HUES64 (cell line): ENCODE results near the gene CREB3L2.

Experiments
- H3K27ac ChIP-seq: 2 replicates; pipeline ENCODE4 v1.7.0; 2013; ENCODE audit warnings: low read depth, low read length, inconsistent platforms
- H3K27me3 ChIP-seq: 2 replicates; pipeline ENCODE4 v1.6.1; 2013; ENCODE audit warnings: mild to moderate bottlenecking, low read length; ENCODE audit not compliant: insufficient read depth
- H3K36me3 ChIP-seq: 2 replicates; pipeline ENCODE4 v1.6.1; 2013; ENCODE audit warnings: mild to moderate bottlenecking, low read length; ENCODE audit not compliant: insufficient read depth
- H3K4me1 ChIP-seq: 2 replicates; pipeline ENCODE4 v1.6.1; 2013; ENCODE audit warnings: mild to moderate bottlenecking, low read length, moderate library complexity; ENCODE audit not compliant: insufficient read depth
- H3K4me3 ChIP-seq: 2 replicates; pipeline ENCODE4 v1.5.1; 2013; ENCODE audit warnings: mild to moderate bottlenecking, low read length, moderate library complexity
- H3K9ac ChIP-seq: 2 replicates; pipeline ENCODE4 v1.6.1; 2013; ENCODE audit warnings: mild to moderate bottlenecking, low read depth, low read length
- H3K9me3 ChIP-seq: 2 replicates; pipeline ENCODE4 v1.6.1; 2013; ENCODE audit warnings: low read depth, low read length; ENCODE audit not compliant: insufficient read depth
- WGBS: fragments of 150-250, 120-280 bp; methylation state at CpG from one replicate; pipeline ENCODE4 v1.1.7; 2013; ENCODE audit warnings: missing lambda C conversion rate; 5-methylcytosine and 5-hydroxymethylcytosine counted together

Gene CREB3L2

GRCh38 chr7:137940218-137940617 lies 61.7 kb downstream of the CREB3L2 start:
- Histone ChIP-seq H3K27ac (no peak overlapping the region), H3K27me3 (no peaks in the 10 kb centered on the region), H3K9me3 (no peaks in the 10 kb centered on the region), H3K4me3 (no peak overlapping the region), H3K9ac (no peak overlapping the region), H3K36me3 (no peaks in the 10 kb centered on the region), H3K4me1 (peaks cover 34% of the 10 kb centered on the region)
- WGBS, result 90% methylated on average over 1 of the region's 1 CpG

DNA sequence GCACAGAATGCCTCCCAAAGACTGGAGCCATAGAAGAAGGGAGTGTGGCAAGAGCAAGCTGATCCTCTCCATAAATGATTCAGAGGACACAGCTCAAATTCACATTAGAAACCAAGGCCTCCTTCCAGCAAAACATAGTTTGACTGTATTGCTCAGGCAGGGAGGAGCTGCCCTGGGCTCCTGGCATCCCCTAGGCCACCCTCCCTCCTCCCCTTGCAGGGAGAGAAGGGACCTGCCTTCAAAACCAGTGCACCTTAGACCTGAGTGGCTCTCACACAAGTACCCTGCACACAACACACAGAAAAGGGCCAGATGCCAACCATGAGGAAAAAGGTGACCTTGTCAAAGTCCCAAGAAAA lies 64.7 kb downstream of the CREB3L2 start:
- Histone ChIP-seq H3K9me3 (no peaks in the 10 kb centered on the region), H3K9ac (no peak overlapping the region), H3K27ac (no peak overlapping the region), H3K27me3 (no peaks in the 10 kb centered on the region), H3K4me1 (peaks cover 23% of the 10 kb centered on the region), H3K4me3 (no peak overlapping the region), H3K36me3 (no peaks in the 10 kb centered on the region)

GRCh38 chr7:137936509-137937201 lies 65.2 kb downstream of the CREB3L2 start:
- no peak overlapping the region for H3K27ac ChIP-seq
- H3K36me3 ChIP-seq, result no peaks in the 10 kb centered on the region
- H3K4me1 ChIP-seq, result peaks cover 20% of the 10 kb centered on the region
- 82% methylated on average over 8 of the region's 9 CpGs for WGBS
- no peak overlapping the region for H3K4me3 ChIP-seq
- no peaks in the 10 kb centered on the region for H3K9me3 ChIP-seq
- H3K27me3 ChIP-seq, result no peaks in the 10 kb centered on the region
- H3K9ac ChIP-seq, result no peak overlapping the region

- Histone ChIP-seq H3K27me3 (no peaks in the 10 kb centered on the region), H3K9me3 (no peaks in the 10 kb centered on the region), H3K9ac (no peak overlapping the region), H3K27ac (no peak overlapping the region), H3K36me3 (no peaks in the 10 kb centered on the region), H3K4me1 (peaks cover 20% of the 10 kb centered on the region), H3K4me3 (no peak overlapping the region)
- WGBS, result 78% methylated on average over 6 of the region's 7 CpGs
These were observed 65.9 kb downstream of the CREB3L2 start for GRCh38 chr7:137935884-137936508.

DNA sequence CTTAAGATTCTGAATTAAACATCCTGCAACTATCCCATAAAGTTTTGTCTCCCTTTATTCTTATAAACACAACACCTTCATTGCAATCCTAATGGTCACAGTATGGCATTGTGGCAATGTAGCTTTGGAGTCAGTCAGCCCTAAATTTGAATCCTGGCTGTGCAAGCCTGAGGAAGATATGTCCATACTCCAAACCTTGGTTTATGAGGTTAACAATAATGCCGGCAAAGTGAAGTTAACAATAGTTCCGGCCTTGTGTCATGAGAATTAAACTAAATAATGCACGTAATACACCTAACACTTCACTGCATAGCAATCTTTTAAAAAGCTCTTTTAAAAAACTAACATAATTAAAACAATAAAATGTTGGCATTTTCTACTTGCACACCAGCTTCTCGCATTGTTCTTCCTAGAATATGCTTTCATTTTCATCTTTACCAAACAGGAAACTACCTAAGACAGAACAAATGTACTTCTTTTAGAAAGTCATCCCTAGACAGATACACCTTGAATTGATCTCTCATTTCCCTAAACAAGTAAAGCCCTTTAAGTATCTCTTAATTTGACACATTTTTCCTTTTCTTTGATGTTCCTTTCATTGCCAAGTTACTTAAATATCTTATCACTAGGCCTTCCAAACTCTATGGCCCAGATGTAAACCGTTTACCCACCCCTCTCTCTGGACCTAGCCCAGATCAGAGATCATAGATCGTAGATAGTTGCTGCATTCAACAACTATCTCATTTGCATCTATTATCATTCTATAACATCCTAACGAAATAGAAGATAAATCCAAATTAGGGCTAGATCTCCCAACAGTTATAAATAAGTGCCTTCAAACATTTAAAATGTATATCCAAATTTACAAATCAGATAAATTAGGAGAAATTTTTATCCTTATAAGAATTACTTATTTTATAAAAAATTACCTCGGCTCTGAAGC lies 66.7 kb downstream of the CREB3L2 start:
- H3K4me1 ChIP-seq, result peaks cover 20% of the 10 kb centered on the region
- H3K9ac ChIP-seq, result no peak overlapping the region
- no peaks in the 10 kb centered on the region for H3K36me3 ChIP-seq
- H3K4me3 ChIP-seq, result no peak overlapping the region
- WGBS, result 96% methylated on average over 8 of the region's 8 CpGs
- H3K27me3 ChIP-seq, result no peaks in the 10 kb centered on the region
- no peak overlapping the region for H3K27ac ChIP-seq
- H3K9me3 ChIP-seq, result no peaks in the 10 kb centered on the region

- 99% methylated on average over 4 of the region's 4 CpGs for WGBS
- H3K4me3 ChIP-seq, result no peak overlapping the region
- H3K36me3 ChIP-seq, result no peaks in the 10 kb centered on the region
- no peak overlapping the region for H3K9ac ChIP-seq
- H3K9me3 ChIP-seq, result no peaks in the 10 kb centered on the region
- H3K27me3 ChIP-seq, result no peaks in the 10 kb centered on the region
- H3K27ac ChIP-seq, result no peak overlapping the region
- H3K4me1 ChIP-seq, result peaks cover 20% of the 10 kb centered on the region
These were observed 67.6 kb downstream of the CREB3L2 start for GRCh38 chr7:137934176-137934826.

DNA sequence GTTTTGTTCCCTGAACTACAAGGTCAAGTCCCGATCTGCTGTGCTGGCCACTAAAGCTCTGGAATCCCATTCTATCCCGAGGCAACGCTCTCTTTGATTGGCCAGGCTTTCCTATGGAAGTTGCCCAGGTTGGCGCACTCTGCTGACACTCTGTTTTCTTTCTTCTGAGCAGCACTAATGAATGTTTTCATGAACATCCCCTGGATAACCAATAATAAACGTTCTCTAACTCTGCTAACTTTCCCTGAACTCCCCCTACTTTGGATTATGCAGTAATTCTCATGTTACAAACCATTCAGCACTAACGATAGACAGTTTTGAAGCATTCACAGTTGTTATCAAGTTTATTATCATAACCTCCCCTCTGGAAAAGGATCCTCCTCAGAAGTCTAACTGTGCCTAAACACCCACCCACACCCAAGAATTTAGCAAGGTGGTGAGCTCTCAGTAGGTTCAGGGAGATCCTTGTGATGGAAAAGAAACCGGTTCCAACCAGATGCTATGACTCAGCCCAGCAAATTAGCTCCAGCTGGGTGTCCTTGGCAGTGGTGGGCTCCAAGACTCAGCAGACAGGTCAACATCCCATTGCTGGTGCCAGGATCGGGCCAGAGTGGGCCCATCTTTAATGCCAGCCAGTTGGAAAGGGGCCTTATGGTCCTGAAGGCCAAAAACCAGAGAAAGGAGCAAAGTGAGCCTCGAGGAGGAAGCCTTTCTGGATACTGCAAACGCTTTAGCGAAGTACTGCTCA lies 68.4 kb downstream of the CREB3L2 start:
- H3K27me3 ChIP-seq, result no peaks in the 10 kb centered on the region
- no peak overlapping the region for H3K9ac ChIP-seq
- H3K36me3 ChIP-seq, result peaks cover 3% of the 10 kb centered on the region; the same call in 1 of the 2 replicates
- WGBS, result 84% methylated on average over 11 of the region's 11 CpGs
- H3K27ac ChIP-seq, result no peak overlapping the region
- no peaks in the 10 kb centered on the region for H3K9me3 ChIP-seq
- H3K4me3 ChIP-seq, result no peak overlapping the region
- H3K4me1 ChIP-seq, result peaks cover 20% of the 10 kb centered on the region

DNA sequence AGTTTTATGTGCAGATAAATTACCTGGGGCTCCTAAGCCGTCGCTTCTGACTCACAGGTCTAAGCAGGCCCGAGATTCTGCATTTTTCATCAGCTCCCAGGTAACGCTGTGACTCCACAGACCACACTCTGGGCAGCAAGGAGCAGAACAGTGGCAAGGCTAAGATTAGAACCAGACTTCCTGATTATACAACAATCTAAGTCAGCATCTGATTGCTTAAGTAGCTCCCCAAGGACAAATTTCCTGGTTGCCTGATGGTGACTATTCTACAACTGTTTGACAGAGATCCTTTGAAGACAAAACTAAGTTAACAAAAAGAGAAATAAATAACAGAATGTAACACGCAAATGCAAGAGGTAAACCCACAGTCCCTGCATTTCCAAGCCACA lies 69.0 kb downstream of the CREB3L2 start:
- H3K36me3 ChIP-seq, result peaks cover 8% of the 10 kb centered on the region
- H3K4me3 ChIP-seq, result no peak overlapping the region
- no peak overlapping the region for H3K9ac ChIP-seq
- H3K27me3 ChIP-seq, result no peaks in the 10 kb centered on the region
- H3K9me3 ChIP-seq, result no peaks in the 10 kb centered on the region
- 88% methylated on average over 5 of the region's 5 CpGs for WGBS
- no peak overlapping the region for H3K27ac ChIP-seq
- peaks cover 20% of the 10 kb centered on the region for H3K4me1 ChIP-seq

- no peak overlapping the region for H3K9ac ChIP-seq
- no peaks in the 10 kb centered on the region for H3K9me3 ChIP-seq
- no peak overlapping the region for H3K4me3 ChIP-seq
- no peaks in the 10 kb centered on the region for H3K27me3 ChIP-seq
- H3K4me1 ChIP-seq, result peaks cover 14% of the 10 kb centered on the region
- H3K27ac ChIP-seq, result no peak overlapping the region
- H3K36me3 ChIP-seq, result peaks cover 17% of the 10 kb centered on the region
- 88% methylated on average over 2 of the region's 2 CpGs for WGBS
These were observed 70.1 kb downstream of the CREB3L2 start for GRCh38 chr7:137931823-137932222.

- H3K4me3 ChIP-seq, result no peak overlapping the region
- no peak overlapping the region for H3K9ac ChIP-seq
- no peak overlapping the region for H3K27ac ChIP-seq
- 95% methylated on average over 2 of the region's 2 CpGs for WGBS
- no peaks in the 10 kb centered on the region for H3K27me3 ChIP-seq
- no peaks in the 10 kb centered on the region; the same call in 1 of the 2 replicates for H3K9me3 ChIP-seq
- H3K4me1 ChIP-seq, result peaks cover 13% of the 10 kb centered on the region
- peaks cover 26% of the 10 kb centered on the region for H3K36me3 ChIP-seq
These were observed 71.3 kb downstream of the CREB3L2 start for GRCh38 chr7:137930581-137930980.
